K562 (cell line): ENCODE measurements around the gene KLRF2. TPM values are rescaled to one million over a fixed set of nuclear protein-coding genes. Genes with fewer than 3 reads are reported as not detected.

ENCODE experiments used
- ATAC-seq: fragments of 200-7000 bp; cut with Tn5 transposase; 3 replicates; pipeline ENCODE4 v1.9.1; 2020; ENCODE audit warnings: moderate library complexity
- BruUV-seq: library from RNA; stranded (reverse); fragments of 400-500 nt; replicated peaks from 2 replicates; lab custom pipeline; 2021; lab: Mats Ljungman, UMichigan
- CTCF ChIA-PET: fragments of 300-600 bp; formaldehyde crosslinking; extraction: SDS; loops from one replicate; lab custom pipeline; 2021; ENCODE audit warnings: low intra/inter-chr PET ratio; lab: Yijun Ruan, JAX
- POLR2A ChIA-PET: fragments of 300-600, 350-650 bp; sonication (Branson Sonifier 250); formaldehyde crosslinking; extraction: SDS; loops from one replicate; lab custom pipeline; 2021; ENCODE audit warnings: antibody characterized with exemption, inconsistent platforms; lab: Yijun Ruan, JAX
- DNase-seq, 4 experiments: peaks; one replicate each; pipeline versions ENCODE4 v3.0.0 to v3.0.0-alpha.2; 2011 to 2018; ENCODE audit warnings: low spot score in 3 of 4, mixed read lengths in 3 of 4; ENCODE audit errors: extremely low read depth in 1 of 4
- FAIRE-seq: peaks from 2 replicates; lab custom pipeline; 2011; peaks lifted over from hg19 to GRCh38; lab: Jason Lieb, UNC
- H2AFZ ChIP-seq: 2 replicates; pipeline ENCODE4 v1.6.0; 2011; ENCODE audit warnings: low read depth, low read length, control low read depth, inconsistent platforms
- H3K27ac ChIP-seq: fragments of 200-600 bp; 3 replicates; pipeline ENCODE4 v1.8.0; 2011; ENCODE audit warnings: low read depth, mild to moderate bottlenecking, control low read depth, inconsistent platforms, low read length, moderate library complexity, mixed read lengths; ENCODE audit errors: extremely low read depth
- H3K27me3 ChIP-seq, 2 experiments: fragments of 300-600 bp in 1 of 2; 2 replicates in 1 of 2; 3 replicates in 1 of 2; pipeline versions ENCODE4 v1.6.0 to v1.8.0; 2011; ENCODE audit warnings: inconsistent platforms in 2 of 2, low read length in 2 of 2, mild to moderate bottlenecking in 1 of 2, mixed read lengths in 1 of 2, moderate library complexity in 1 of 2; ENCODE audit not compliant: control insufficient read depth in 2 of 2, insufficient read depth in 2 of 2
- H3K36me3 ChIP-seq: fragments of 300-600 bp; 3 replicates; pipeline ENCODE4 v1.8.0; 2011; ENCODE audit warnings: mild to moderate bottlenecking, low read length, inconsistent platforms; ENCODE audit not compliant: control insufficient read depth, insufficient read depth
- H3K4me1 ChIP-seq, 2 experiments: fragments of 200-600 bp in 1 of 2; replicated peaks in 1 of 2; 2 replicates in 1 of 2; 3 replicates in 1 of 2; pipeline versions ENCODE4 v1.5.1 to v1.8.0; 2011; ENCODE audit warnings: inconsistent platforms in 2 of 2, low read length in 2 of 2, mild to moderate bottlenecking in 1 of 2, mixed read lengths in 1 of 2, moderate library complexity in 1 of 2; ENCODE audit not compliant: control insufficient read depth in 2 of 2, insufficient read depth in 2 of 2
- H3K4me2 ChIP-seq: 2 replicates; pipeline ENCODE4 v1.6.1; 2011; ENCODE audit warnings: low read length, control low read depth, inconsistent platforms, mixed read lengths; ENCODE audit not compliant: insufficient read depth
- H3K4me3 ChIP-seq: fragments of 200-600 bp; sonication (generic), shearing (Covaris generic); 2 replicates; pipeline ENCODE4 v1.5.1; 2016; ENCODE audit warnings: control low read depth, inconsistent platforms
- H3K79me2 ChIP-seq: fragments of 200-600 bp; 3 replicates; pipeline ENCODE4 v1.8.0; 2011; ENCODE audit warnings: low read length, inconsistent platforms; ENCODE audit not compliant: control insufficient read depth, insufficient read depth
- H3K9ac ChIP-seq, 2 experiments: 2 replicates each; pipeline versions ENCODE4 v1.6.0 to v1.6.1; 2011; ENCODE audit warnings: low read depth in 2 of 2, low read length in 2 of 2, control low read depth in 1 of 2, inconsistent platforms in 1 of 2, mild to moderate bottlenecking in 1 of 2, mixed read lengths in 1 of 2; ENCODE audit not compliant: insufficient read depth in 1 of 2
- H3K9me1 ChIP-seq: one replicate; pipeline ENCODE4 v1.6.0; 2011; ENCODE audit warnings: inconsistent platforms, mild to moderate bottlenecking, low read length, moderate library complexity; ENCODE audit not compliant: control insufficient read depth, insufficient read depth
- H3K9me3 ChIP-seq: replicated peaks from 2 replicates; pipeline ENCODE4 v1.5.1; 2011; ENCODE audit warnings: low read depth, low read length, inconsistent platforms; ENCODE audit not compliant: control insufficient read depth, insufficient read depth
- H4K20me1 ChIP-seq: replicated peaks from 2 replicates; pipeline ENCODE4 v1.6.1; 2011; ENCODE audit warnings: low read length, inconsistent platforms, mixed read lengths; ENCODE audit not compliant: control insufficient read depth, insufficient read depth
- BRF1 ChIP-seq: IDR thresholded peaks from 3 replicates; pipeline ENCODE4 v1.6.1; 2011; ENCODE audit warnings: borderline replicate concordance, mild to moderate bottlenecking; ENCODE audit not compliant: insufficient read length; ENCODE audit errors: extremely low read depth
- CHCHD3 ChIP-seq: fragments of 250-450 bp; sonication (Bioruptor Pico); IDR thresholded peaks from 2 replicates; pipeline ENCODE4 v2.1.2; 2022; ENCODE audit warnings: mild to moderate bottlenecking
- MXI1 ChIP-seq: IDR thresholded peaks from 2 replicates; pipeline ENCODE4 v1.6.1; 2011; ENCODE audit warnings: low read depth, mild to moderate bottlenecking, improper control_type of control experiment, low read length
- NCOA1 ChIP-seq: fragments of 450-650 bp; IDR thresholded peaks from 2 replicates; pipeline ENCODE4 v1.6.1; 2016; ENCODE audit warnings: low read depth
- POLR2B ChIP-seq: fragments of 450-650 bp; IDR thresholded peaks from 2 replicates; pipeline ENCODE4 v1.6.1; 2018; ENCODE audit warnings: low read depth; ENCODE audit not compliant: partially characterized antibody
- SRSF3 ChIP-seq: fragments of 200-400 bp; formaldehyde crosslinking; IDR thresholded peaks from 2 replicates; pipeline ENCODE4 v1.6.1; 2016; ENCODE audit warnings: mild to moderate bottlenecking, low read length, moderate library complexity; ENCODE audit not compliant: insufficient read depth
- TCF7 ChIP-seq: sonication (generic); IDR thresholded peaks from 2 replicates; pipeline ENCODE4 v1.6.1; 2016; ENCODE audit warnings: antibody characterized with exemption, borderline replicate concordance
- TRIM28 ChIP-seq: fragments of 450-650 bp; IDR thresholded peaks from 2 replicates; pipeline ENCODE4 v1.6.1; 2017
- ZBTB11 ChIP-seq, 3 experiments: fragments of 200-800 bp in 1 of 3; fragments of 250-450 bp in 1 of 3; fragments of 450-650 bp in 1 of 3; sonication (Bioruptor Pico) in 1 of 3; sonication (Bioruptor generic) in 1 of 3; formaldehyde crosslinking in 1 of 3; IDR thresholded peaks; 2 replicates each; pipeline versions ENCODE4 v1.6.1 to v1.8.0; 2016 to 2022; ENCODE audit warnings: mild to moderate bottlenecking in 2 of 3, missing genetic modification characterization in 2 of 3, missing compliant biosample characterization in 1 of 3, moderate library complexity in 1 of 3
- ZNF174 ChIP-seq: fragments of 250-450 bp; sonication (Bioruptor Pico); IDR thresholded peaks from 2 replicates; pipeline ENCODE4 v1.4.0; 2020; ENCODE audit warnings: mild to moderate bottlenecking
- ZNF655 ChIP-seq: fragments of 250-450 bp; sonication (Bioruptor Pico); IDR thresholded peaks from 2 replicates; pipeline ENCODE4 v1.5.0; 2021
- WGBS: fragments of 100-300 bp; shearing (Covaris generic); methylation state at CpG from one replicate; pipeline ENCODE4 v1.1.6; 2016; ENCODE audit warnings: low coverage, mixed read lengths; ENCODE audit not compliant: insufficient coverage; ENCODE audit errors: missing lambda C conversion rate; 5-methylcytosine and 5-hydroxymethylcytosine counted together
- in situ Hi-C: fragments of 300-500 bp; cut with MboI; formaldehyde crosslinking; loops from 4 replicates; pipeline ENCODE4 v1.15.0; 2018; ENCODE audit warnings: inconsistent platforms, mixed read lengths
- intact Hi-C: fragments of 100-400 bp; cut with micrococcal nuclease; formaldehyde crosslinking; loops from 2 replicates; pipeline ENCODE4 v1.14.2; 2022
- polyA plus RNA-seq, 8 experiments: library from polyadenylated mRNA; depleted of rRNA in 4 of 8; stranded (reverse) in 5 of 8; unstranded in 3 of 8; fragments of >200 nt; fragmentation: Nextera tagmentation in 2 of 8; fragmentation: Illumina TruSeq in 1 of 8; extraction: Ambion mirVana in 2 of 8; extraction: Trizol in 1 of 8; gene quantifications; 2 replicates each; pipeline versions ENCODE4 v1.2.1 to v1.2.3, GENCODE V29; 2011 to 2014; ENCODE audit warnings: inconsistent platforms in 1 of 8, missing spikeins in 1 of 8
- total RNA-seq, 7 experiments: library from RNA; depleted of rRNA in 6 of 7; stranded (reverse); fragments of >200 nt in 6 of 7; fragmentation: Illumina TruSeq in 2 of 7; extraction: Trizol in 2 of 7; gene quantifications; 2 replicates each; pipeline versions ENCODE4 v1.2.1 to v1.2.3, GENCODE V29; 2011 to 2021; ENCODE audit warnings: low replicate concordance in 1 of 7
- TF ChIP-seq, protein P1 (sequence below), 2 experiments: fragments of 450-650 bp; IDR thresholded peaks; 2 replicates each; pipeline ENCODE4 v1.6.1; 2016
- TF ChIP-seq, protein P2 (sequence below): fragments of 450-650 bp; formaldehyde crosslinking; IDR thresholded peaks from 2 replicates; pipeline ENCODE4 v1.4.0; 2020; ENCODE audit warnings: mild to moderate bottlenecking, mixed read lengths

KLRF2 gene
- total and polyA plus RNA-seq, 9 of the 15 experiments (the other 6 are each of a cell fraction or from before 2014, with no cell fraction given), result not detected

- TF ChIP-seq ZNF655 (CRISPR knock-in tag) (no peak), TCF7 (no peak), SRSF3 (no peak)
Measured at GRCh38 chr12:9932270-9932669, 51.0 kb downstream of the KLRF2 start, which contains the start of gene CLEC2A (continued).

GRCh38 chr12:9933958-9934357 is 52.7 kb downstream of the KLRF2 start:
- intact Hi-C loops, result loop anchor here (10.0 kb wide), 1 partner anchor 61 kb away; the partner anchor contains the start of gene CLEC1B
- no peaks in the 10 kb centered on the region for H3K36me3 ChIP-seq
- no peaks in the 10 kb centered on the region for H3K9me1 ChIP-seq
- H3K27me3 ChIP-seq, result no peaks in the 10 kb centered on the region
- H3K4me2 ChIP-seq, result no peak overlapping the region
- ChIA-PET POLR2A (no interaction called here), CTCF (no interaction called here)
- no peak overlapping the region for H3K4me3 ChIP-seq
- no peaks in the 10 kb centered on the region for H3K79me2 ChIP-seq
- BruUV-seq, result no TSS peak
- no peaks in the 10 kb centered on the region for H4K20me1 ChIP-seq
- H3K9ac ChIP-seq, result no peak overlapping the region
- in situ Hi-C loops, result loop anchor here (10.0 kb wide), 1 partner anchor 99 kb away; no protein-coding TSS in a partner anchor
- DNase-seq (no peak), FAIRE-seq (peak; percentile 67), ATAC-seq (no peak)
- no peaks in the 10 kb centered on the region for H3K9me3 ChIP-seq
- H3K4me1 ChIP-seq, result no peaks in the 10 kb centered on the region
- no peak overlapping the region for H3K27ac ChIP-seq
- H2AFZ ChIP-seq, result no peak overlapping the region
- 29% methylated on average over 2 of the region's 2 CpGs for WGBS
- TF ChIP-seq POLR2B (no peak), ZBTB11 (CRISPR knock-in tag; IDR thresholded peaks at IDR 0.05) (no peak), ZNF174 (CRISPR knock-in tag) (no peak), MXI1 (no peak), BRF1 (no peak), TRIM28 (no peak), CHCHD3 (CRISPR knock-in tag) (no peak), NCOA1 (no peak)
- TF ChIP-seq, protein P1, sequence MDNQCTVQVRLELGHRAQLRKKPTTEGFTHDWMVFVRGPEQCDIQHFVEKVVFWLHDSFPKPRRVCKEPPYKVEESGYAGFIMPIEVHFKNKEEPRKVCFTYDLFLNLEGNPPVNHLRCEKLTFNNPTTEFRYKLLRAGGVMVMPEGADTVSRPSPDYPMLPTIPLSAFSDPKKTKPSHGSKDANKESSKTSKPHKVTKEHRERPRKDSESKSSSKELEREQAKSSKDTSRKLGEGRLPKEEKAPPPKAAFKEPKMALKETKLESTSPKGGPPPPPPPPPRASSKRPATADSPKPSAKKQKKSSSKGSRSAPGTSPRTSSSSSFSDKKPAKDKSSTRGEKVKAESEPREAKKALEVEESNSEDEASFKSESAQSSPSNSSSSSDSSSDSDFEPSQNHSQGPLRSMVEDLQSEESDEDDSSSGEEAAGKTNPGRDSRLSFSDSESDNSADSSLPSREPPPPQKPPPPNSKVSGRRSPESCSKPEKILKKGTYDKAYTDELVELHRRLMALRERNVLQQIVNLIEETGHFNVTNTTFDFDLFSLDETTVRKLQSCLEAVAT (IDR thresholded peaks at IDR 0.05), result no peak
- TF ChIP-seq, protein P2, sequence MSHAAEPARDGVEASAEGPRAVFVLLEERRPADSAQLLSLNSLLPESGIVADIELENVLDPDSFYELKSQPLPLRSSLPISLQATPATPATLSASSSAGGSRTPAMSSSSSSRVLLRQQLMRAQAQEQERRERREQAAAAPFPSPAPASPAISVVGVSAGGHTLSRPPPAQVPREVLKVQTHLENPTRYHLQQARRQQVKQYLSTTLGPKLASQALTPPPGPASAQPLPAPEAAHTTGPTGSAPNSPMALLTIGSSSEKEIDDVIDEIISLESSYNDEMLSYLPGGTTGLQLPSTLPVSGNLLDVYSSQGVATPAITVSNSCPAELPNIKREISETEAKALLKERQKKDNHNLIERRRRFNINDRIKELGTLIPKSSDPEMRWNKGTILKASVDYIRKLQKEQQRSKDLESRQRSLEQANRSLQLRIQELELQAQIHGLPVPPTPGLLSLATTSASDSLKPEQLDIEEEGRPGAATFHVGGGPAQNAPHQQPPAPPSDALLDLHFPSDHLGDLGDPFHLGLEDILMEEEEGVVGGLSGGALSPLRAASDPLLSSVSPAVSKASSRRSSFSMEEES (CRISPR knock-in tag), result no peak
